Astrocyte of the cerebellum (primary cell): Measurements from ENCODE around the gene OSBPL5.

ENCODE experiments used
- DNase-seq: peaks from one replicate; pipeline ENCODE4 v3.0.0-alpha.2; 2011; ENCODE audit warnings: low read depth
- H3K4me3 ChIP-seq: 2 replicates; pipeline ENCODE4 v1.5.1; 2011; ENCODE audit warnings: mild to moderate bottlenecking, low read depth, low read length, moderate library complexity
- CTCF ChIP-seq: IDR thresholded peaks from 2 replicates; pipeline ENCODE4 v1.5.1; 2012; ENCODE audit warnings: low read length, low read depth, moderate library complexity, mild to moderate bottlenecking; ENCODE audit errors: missing control alignments
- in situ Hi-C: cut with HindIII; loops from 2 replicates; pipeline ENCODE4 v1.10.0; 2017; ENCODE audit warnings: low sequenced_read_pairs

The OSBPL5 gene

GRCh38 chr11:3046641-3047040, 118.5 kb downstream of the OSBPL5 start:
- no peak overlapping the region for H3K4me3 ChIP-seq
- TF ChIP-seq CTCF, result no peak
- in situ Hi-C loops, result no loop called here
- DNase-seq, result no peak

GRCh38 chr11:3046190-3046589, 118.9 kb downstream of the OSBPL5 start:
- peak; percentile 32 for TF ChIP-seq CTCF
- H3K4me3 ChIP-seq, result no peak overlapping the region
- no peak for DNase-seq
- in situ Hi-C loops, result no loop called here

- in situ Hi-C loops, result no loop called here
- no peak for DNase-seq
- H3K4me3 ChIP-seq, result no peak overlapping the region
- no peak for TF ChIP-seq CTCF
Observed at GRCh38 chr11:3044915-3045314, 120.2 kb downstream of the OSBPL5 start.

GRCh38 chr11:3044004-3044403, 121.1 kb downstream of the OSBPL5 start:
- no peak overlapping the region for H3K4me3 ChIP-seq
- in situ Hi-C loops, result no loop called here
- DNase-seq, result no peak
- no peak for TF ChIP-seq CTCF

- TF ChIP-seq CTCF, result no peak
- in situ Hi-C loops, result no loop called here
- no peak overlapping the region for H3K4me3 ChIP-seq
- no peak for DNase-seq
Observed at GRCh38 chr11:3043315-3043871, 121.7 kb downstream of the OSBPL5 start.

GRCh38 chr11:3042496-3043314, 122.4 kb downstream of the OSBPL5 start:
- TF ChIP-seq CTCF, result no peak
- no peak for DNase-seq
- no peak overlapping the region for H3K4me3 ChIP-seq
- in situ Hi-C loops, result no loop called here
